Tibial nerve (tissue), 4 donors: ENCODE data around the gene DNASE1L1. TPM values are rescaled to one million over a fixed set of nuclear protein-coding genes. Genes with fewer than 3 reads are reported as not detected.

Experiments used
- DNase-seq, 2 donors: peaks; one replicate each; pipeline ENCODE4 v3.0.0-alpha.2; 2019; ENCODE audit warnings: low spot score in 2 of 2
- H3K27ac ChIP-seq, 4 donors: fragments of 200-600 bp; sonication (generic) in 3 of 4; one replicate each; pipeline ENCODE4 v1.5.1; 2017 to 2019; ENCODE audit warnings: mild to moderate bottlenecking in 1 of 4
- H3K27me3 ChIP-seq, 2 donors: fragments of 200-600 bp; sonication (generic) in 1 of 2; one replicate each; pipeline versions ENCODE4 v1.5.1 to v1.6.0; 2017 to 2019
- H3K36me3 ChIP-seq, 3 donors: fragments of 200-600 bp; sonication (generic); one replicate each; pipeline ENCODE4 v1.5.1; 2018 to 2019
- H3K4me1 ChIP-seq, 4 donors: fragments of 200-600 bp; sonication (generic) in 3 of 4; one replicate each; pipeline ENCODE4 v1.5.1; 2017 to 2019
- H3K4me3 ChIP-seq, 4 donors: fragments of 200-600 bp; sonication (generic) in 3 of 4; one replicate each; pipeline ENCODE4 v1.5.1; 2017 to 2019; ENCODE audit warnings: mild to moderate bottlenecking in 1 of 4, moderate library complexity in 1 of 4
- H3K9me3 ChIP-seq, 4 donors: fragments of 200-600 bp; sonication (generic) in 3 of 4; one replicate each; pipeline ENCODE4 v1.5.1; 2017 to 2019
- CTCF ChIP-seq, 5 experiments: fragments of 200-600 bp in 3 of 5; fragments of 450-650 bp in 2 of 5; sonication (generic) in 3 of 5; IDR thresholded peaks; one replicate each; pipeline ENCODE4 v1.5.1; 2016 to 2019; ENCODE audit warnings: antibody characterized with exemption in 5 of 5, mild to moderate bottlenecking in 3 of 5, moderate library complexity in 2 of 5
- EP300 ChIP-seq, 2 donors: sonication (generic); formaldehyde crosslinking; IDR thresholded peaks; one replicate each; pipeline ENCODE4 v1.6.1; 2017; ENCODE audit warnings: antibody characterized with exemption in 2 of 2, mild to moderate bottlenecking in 1 of 2
- POLR2A ChIP-seq, 2 donors: fragments of 450-650 bp; IDR thresholded peaks; one replicate each; pipeline ENCODE4 v1.6.1; 2017; ENCODE audit warnings: antibody characterized with exemption in 2 of 2, mild to moderate bottlenecking in 2 of 2, moderate library complexity in 2 of 2
- WGBS, 2 donors: methylation state at CpG; one replicate each; pipeline ENCODE4 v1.1.5; 2018; 5-methylcytosine and 5-hydroxymethylcytosine counted together
- total RNA-seq, 4 donors: library from RNA; depleted of rRNA; stranded (reverse); fragments of >200 nt; gene quantifications; one replicate each; pipeline ENCODE4 v1.1.0, GENCODE V29; 2016

Gene DNASE1L1
- total RNA-seq, 4 donors from 2014 or later = 21.4 to 36.0 (median 28.6) TPM

DNA sequence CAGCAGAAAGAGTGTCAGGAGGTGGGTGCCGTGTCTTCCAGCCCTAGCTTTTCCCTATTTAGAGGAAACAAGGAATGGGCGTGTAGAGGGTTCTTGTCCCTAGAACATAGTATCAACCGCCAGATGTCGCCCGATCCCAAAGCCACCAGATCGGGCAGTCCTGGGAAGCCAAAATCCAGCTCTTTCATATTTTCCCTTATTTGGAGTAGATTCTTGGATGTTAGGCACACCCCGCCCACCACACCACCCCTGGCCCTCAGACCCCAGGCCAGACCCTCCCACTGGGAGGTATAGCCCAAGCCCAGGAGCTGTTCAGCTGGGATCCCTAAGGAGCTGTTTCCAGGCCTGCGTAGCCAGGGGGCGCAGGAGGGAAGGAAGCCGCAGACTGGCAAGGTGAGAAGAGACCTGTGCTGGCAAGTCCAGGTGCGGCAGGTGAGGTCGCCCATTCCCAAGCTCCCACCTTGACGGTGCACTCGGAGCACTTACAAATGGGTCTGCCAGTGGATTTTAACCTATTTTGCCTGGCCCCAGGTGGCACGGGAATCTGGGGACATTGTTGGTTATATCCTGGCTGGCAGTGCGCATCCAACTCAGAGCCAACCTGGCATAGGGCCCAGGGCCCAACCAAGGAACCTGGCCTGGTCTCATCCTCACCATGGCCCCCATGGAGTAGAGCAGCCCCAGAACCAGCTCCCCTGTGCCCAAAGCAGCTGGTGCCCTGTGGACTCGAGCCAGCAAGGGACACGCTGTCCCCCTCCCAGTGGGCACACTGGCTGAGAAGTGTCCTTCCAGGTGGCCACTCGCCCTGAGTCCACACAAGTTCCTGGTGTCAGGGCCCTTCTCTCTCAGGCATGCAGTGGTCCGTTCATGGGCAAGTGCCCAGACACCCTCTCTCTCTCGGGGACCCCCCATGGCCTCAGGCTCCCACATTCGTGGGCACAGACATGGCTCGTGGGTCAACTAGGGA, 35.4 kb downstream of the DNASE1L1 start:
- H3K36me3 ChIP-seq = no peaks in the 10 kb centered on the region
- peak overlapping the region; percentile 32 to 97 (median 78) for H3K27ac ChIP-seq
- DNase-seq = peak; percentile 53 to 75
- H3K9me3 ChIP-seq = no peaks in the 10 kb centered on the region
- H3K4me3 ChIP-seq = peak overlapping the region; percentile 17 to 83 (median 26)
- H3K27me3 ChIP-seq = no peaks in the 10 kb centered on the region
- TF ChIP-seq CTCF (IDR thresholded peaks at IDR 0.05) = peak; percentile 37 to 80 (median 56)
- TF ChIP-seq EP300 (IDR thresholded peaks at IDR 0.05) = peak; percentile 18 to 45
- TF ChIP-seq POLR2A (IDR thresholded peaks at IDR 0.05) = no peak
- 19 to 49% methylated on average over 3 to 23 of the region's 23 CpGs for WGBS, 2 donors
- peaks cover 0 to 37% (median 6%) of the 10 kb centered on the region in 4 donors for H3K4me1 ChIP-seq

DNA sequence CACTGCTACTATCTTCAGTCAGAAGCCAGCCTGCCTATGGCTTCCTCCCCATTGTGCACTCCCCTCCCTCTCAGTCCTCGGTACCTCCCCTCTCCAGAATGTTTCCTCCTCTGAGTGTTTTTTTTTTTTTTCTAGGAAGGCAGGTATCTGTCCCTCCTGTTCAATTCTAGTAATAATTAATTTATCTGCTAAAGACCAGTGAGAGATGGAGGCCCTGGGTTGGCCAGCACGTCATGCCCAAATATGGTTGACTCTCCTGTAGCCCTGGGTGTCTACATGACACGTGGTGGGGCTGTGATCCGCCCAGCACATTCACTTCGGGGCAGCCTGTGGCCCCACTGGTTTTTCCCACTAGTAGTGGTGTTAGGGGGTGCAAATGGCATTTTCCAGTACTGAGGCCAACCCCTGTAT, 36.4 kb downstream of the DNASE1L1 start:
- Histone ChIP-seq H3K27ac (peak overlapping the region; percentile 71 to 97 (median 84)), H3K9me3 (no peaks in the 10 kb centered on the region), H3K36me3 (peaks cover 0 to 6% (median 0%) of the 10 kb centered on the region in 3 donors), H3K4me3 (peak overlapping the region in 2 of 4 donors; percentile 62 to 83), H3K27me3 (no peaks in the 10 kb centered on the region), H3K4me1 (peaks cover 0 to 43% (median 14%) of the 10 kb centered on the region in 4 donors)
- 23 to 39% methylated on average over 3 to 5 of the region's 5 CpGs for WGBS, 2 donors
- TF ChIP-seq POLR2A (IDR thresholded peaks at IDR 0.05) = no peak
- no peak for TF ChIP-seq EP300 (IDR thresholded peaks at IDR 0.05)
- TF ChIP-seq CTCF (IDR thresholded peaks at IDR 0.05) = no peak
- DNase-seq = no peak

DNA sequence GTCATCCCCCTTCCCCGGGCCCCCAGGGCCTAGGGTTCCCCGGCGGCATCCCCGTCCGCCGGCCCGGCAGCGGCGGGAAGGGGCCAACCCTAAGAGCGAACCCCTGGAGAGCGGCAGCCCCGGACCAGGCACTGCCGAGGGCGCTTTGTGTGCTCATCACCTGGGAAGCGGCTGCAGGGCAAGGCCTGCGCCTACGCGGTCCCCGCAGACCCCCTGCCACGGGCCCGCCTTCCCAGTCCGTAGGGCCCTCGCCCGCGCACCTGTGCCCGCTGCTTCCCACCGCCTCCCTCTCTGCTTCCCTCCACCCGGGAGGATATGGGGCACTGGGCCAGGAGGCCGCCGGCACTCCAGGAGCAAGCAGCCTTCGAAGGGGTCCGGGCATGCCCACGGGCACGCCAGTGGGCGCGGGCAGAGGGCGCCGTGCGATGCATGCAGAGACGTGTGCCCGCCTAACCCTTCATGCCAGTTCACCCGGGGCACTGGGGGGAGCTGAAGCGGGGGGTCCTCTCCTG, 37.2 kb downstream of the DNASE1L1 start:
- no peak for TF ChIP-seq CTCF (IDR thresholded peaks at IDR 0.05)
- no peak for TF ChIP-seq POLR2A (IDR thresholded peaks at IDR 0.05)
- no peak for TF ChIP-seq EP300 (IDR thresholded peaks at IDR 0.05)
- Histone ChIP-seq H3K4me1 (peaks cover 0 to 50% (median 17%) of the 10 kb centered on the region in 4 donors), H3K9me3 (no peaks in the 10 kb centered on the region), H3K36me3 (peaks cover 0 to 12% (median 5%) of the 10 kb centered on the region in 3 donors), H3K4me3 (peak overlapping the region; percentile 45 to 83 (median 62)), H3K27me3 (no peaks in the 10 kb centered on the region), H3K27ac (peak overlapping the region; percentile 71 to 97 (median 84))
- DNase-seq = no peak
- WGBS, 2 donors = 43% methylated on average over 31 of the region's 43 CpGs; no CpG with 5 or more reads in 1 of the 2 donors

DNA sequence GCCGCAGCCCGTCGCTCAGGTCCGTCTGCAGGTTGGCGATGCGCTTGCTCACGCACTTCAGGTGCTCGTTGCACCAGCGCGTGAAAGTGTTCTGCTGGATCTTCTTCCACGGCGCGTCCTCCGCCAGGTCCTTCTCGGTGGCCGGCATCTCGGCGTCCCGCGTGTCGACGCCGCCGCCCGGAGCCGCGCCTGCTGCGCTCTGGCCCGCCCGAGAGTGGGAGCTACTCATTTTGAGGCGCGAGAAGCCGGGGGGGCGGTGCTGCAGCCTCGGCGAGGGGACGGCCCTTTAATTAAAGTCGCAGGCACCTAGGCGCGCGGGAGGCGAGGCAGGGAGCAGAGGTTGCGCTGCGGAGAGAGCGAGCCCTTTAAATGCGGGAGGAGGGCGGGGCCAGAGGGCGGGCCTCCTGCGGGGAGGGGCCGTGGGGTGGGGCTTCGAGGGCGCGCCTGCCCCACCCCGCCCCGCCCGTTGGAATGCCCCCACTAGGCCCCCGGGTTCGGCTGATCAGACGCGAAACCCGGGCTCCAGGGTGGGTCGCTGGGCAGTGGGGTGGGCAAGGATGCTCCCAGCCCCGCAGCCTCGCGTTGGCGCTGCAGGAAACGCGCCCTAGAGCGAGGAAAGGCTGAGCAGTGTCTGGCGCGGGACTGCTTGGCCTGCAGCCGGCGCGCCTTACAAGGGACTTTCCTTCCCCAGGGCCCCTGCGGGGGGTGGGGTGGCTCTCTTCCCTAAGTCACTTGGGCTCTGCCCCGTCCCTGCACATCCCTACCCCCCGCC, 37.9 kb downstream of the DNASE1L1 start:
- Histone ChIP-seq H3K4me1 (peaks cover 0 to 57% (median 20%) of the 10 kb centered on the region in 4 donors), H3K9me3 (no peaks in the 10 kb centered on the region), H3K27ac (peak overlapping the region; percentile 71 to 97 (median 92)), H3K27me3 (no peaks in the 10 kb centered on the region), H3K36me3 (peaks cover 0 to 18% (median 10%) of the 10 kb centered on the region in 3 donors), H3K4me3 (peak overlapping the region; percentile 45 to 83 (median 66))
- DNase-seq = peak; percentile 85 to 92
- 0 to 47% methylated on average over 4 to 57 of the region's 77 CpGs for WGBS, 2 donors
- TF ChIP-seq EP300 (IDR thresholded peaks at IDR 0.05) = peak; percentile 49 to 99
- TF ChIP-seq CTCF (IDR thresholded peaks at IDR 0.05) = peak in 1 of 5 experiments; percentile 38
- TF ChIP-seq POLR2A (IDR thresholded peaks at IDR 0.05) = peak; percentile 90 to 94
